HCT116 (cell line): ENCODE measurements around the gene SEC22A.

Source experiments
- JUND ChIP-seq: IDR thresholded peaks from 2 replicates; pipeline ENCODE4 v1.6.1; 2012
- POLR2AphosphoS5 ChIP-seq: IDR thresholded peaks from 2 replicates; pipeline ENCODE4 v1.6.1; 2011; ENCODE audit warnings: mild to moderate bottlenecking, low read depth, low read length, moderate library complexity
- TF ChIP-seq, protein P1 (sequence below), 3 experiments: fragments of 200-600 bp in 1 of 3; sonication (generic) in 1 of 3; IDR thresholded peaks in 2 of 3; conservative IDR thresholded peaks in 1 of 3; 2 replicates each; pipeline ENCODE4 v1.5.1; 2012 to 2017; ENCODE audit warnings: low read depth in 2 of 3, low read length in 2 of 3, antibody characterized with exemption in 1 of 3, borderline replicate concordance in 1 of 3, control low read depth in 1 of 3, mild to moderate bottlenecking in 1 of 3, mixed read lengths in 1 of 3, mixed run types in 1 of 3, moderate library complexity in 1 of 3; ENCODE audit not compliant: insufficient read depth in 1 of 3
- TF ChIP-seq, protein P2 (sequence below): IDR thresholded peaks from 2 replicates; pipeline ENCODE4 v1.6.1; 2012

DNA sequence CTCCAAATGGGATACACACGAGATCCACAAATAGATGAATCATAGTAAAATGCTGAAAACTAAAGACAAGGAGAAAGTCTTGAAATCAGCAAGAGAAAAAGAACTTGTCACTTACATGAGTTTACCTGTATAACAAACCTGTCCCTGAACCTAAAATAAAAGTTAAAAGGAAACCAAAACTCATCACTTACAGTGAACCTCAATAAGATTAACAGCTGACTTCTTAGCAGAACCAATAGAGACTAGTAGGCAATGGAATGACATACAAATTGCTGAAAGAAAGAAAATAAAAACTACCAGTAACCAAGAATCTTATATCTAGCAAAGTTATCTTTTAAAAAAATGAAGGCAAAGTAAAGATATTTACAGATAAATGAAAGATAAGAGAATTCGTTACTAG lies 27.4 kb downstream of the SEC22A start:
- TF ChIP-seq, protein P1, sequence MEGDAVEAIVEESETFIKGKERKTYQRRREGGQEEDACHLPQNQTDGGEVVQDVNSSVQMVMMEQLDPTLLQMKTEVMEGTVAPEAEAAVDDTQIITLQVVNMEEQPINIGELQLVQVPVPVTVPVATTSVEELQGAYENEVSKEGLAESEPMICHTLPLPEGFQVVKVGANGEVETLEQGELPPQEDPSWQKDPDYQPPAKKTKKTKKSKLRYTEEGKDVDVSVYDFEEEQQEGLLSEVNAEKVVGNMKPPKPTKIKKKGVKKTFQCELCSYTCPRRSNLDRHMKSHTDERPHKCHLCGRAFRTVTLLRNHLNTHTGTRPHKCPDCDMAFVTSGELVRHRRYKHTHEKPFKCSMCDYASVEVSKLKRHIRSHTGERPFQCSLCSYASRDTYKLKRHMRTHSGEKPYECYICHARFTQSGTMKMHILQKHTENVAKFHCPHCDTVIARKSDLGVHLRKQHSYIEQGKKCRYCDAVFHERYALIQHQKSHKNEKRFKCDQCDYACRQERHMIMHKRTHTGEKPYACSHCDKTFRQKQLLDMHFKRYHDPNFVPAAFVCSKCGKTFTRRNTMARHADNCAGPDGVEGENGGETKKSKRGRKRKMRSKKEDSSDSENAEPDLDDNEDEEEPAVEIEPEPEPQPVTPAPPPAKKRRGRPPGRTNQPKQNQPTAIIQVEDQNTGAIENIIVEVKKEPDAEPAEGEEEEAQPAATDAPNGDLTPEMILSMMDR (IDR thresholded peaks at IDR 0.05 in 2 of 3, conservative IDR thresholded peaks at IDR 0.05 in 1 of 3; ENCODE audit: borderline replicate concordance in 1 of 3, insufficient read depth in 1 of 3, low read depth in 2 of 3, low read length in 2 of 3): no peak
- no peak for TF ChIP-seq POLR2AphosphoS5
- TF ChIP-seq JUND: no peak
- TF ChIP-seq, protein P2, sequence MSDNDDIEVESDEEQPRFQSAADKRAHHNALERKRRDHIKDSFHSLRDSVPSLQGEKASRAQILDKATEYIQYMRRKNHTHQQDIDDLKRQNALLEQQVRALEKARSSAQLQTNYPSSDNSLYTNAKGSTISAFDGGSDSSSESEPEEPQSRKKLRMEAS: no peak
